AG04450 (cell line): Measurements from ENCODE around the gene UBA1. TPM values are rescaled to one million over a fixed set of nuclear protein-coding genes. Genes with fewer than 3 reads are reported as not detected.

Source experiments
- CTCF ChIA-PET: fragments of 300-600, 350-600 bp; formaldehyde crosslinking; extraction: SDS; loops from one replicate; lab custom pipeline; 2022; ENCODE audit warnings: antibody characterized with exemption, inconsistent platforms; lab: Charles Lee
- POLR2A ChIA-PET: fragments of 350-600 bp; formaldehyde crosslinking; extraction: SDS; loops from one replicate; lab custom pipeline; 2021; ENCODE audit warnings: antibody characterized with exemption, inconsistent platforms; lab: Yijun Ruan, JAX
- DNase-seq: peaks from one replicate; pipeline ENCODE4 v3.0.0-alpha.2; 2011; ENCODE audit warnings: low read depth, low spot score
- H3K27ac ChIP-seq: one replicate; pipeline ENCODE4 v1.5.1; 2012; ENCODE audit warnings: low read depth, low read length, control low read depth
- H3K27me3 ChIP-seq: one replicate; pipeline ENCODE4 v1.6.0; 2012; ENCODE audit warnings: low read length; ENCODE audit not compliant: control insufficient read depth, insufficient read depth
- H3K4me3 ChIP-seq: 2 replicates; pipeline ENCODE4 v1.5.1; 2011; ENCODE audit warnings: mild to moderate bottlenecking, low read depth, low read length, control low read depth
- H3K9me3 ChIP-seq: 2 replicates; pipeline ENCODE4 v1.5.1; 2012; ENCODE audit warnings: low read length; ENCODE audit not compliant: control insufficient read depth, insufficient read depth
- CTCF ChIP-seq: IDR thresholded peaks from 2 replicates; pipeline ENCODE4 v1.5.1; 2011; ENCODE audit warnings: low read depth, low read length, control low read depth, inconsistent platforms
- polyA plus RNA-seq: library from polyadenylated mRNA; depleted of rRNA; stranded (reverse); fragments of >200 nt; gene quantifications from 2 replicates; pipeline ENCODE4 v1.2.3, GENCODE V29; 2011

Gene UBA1
- polyA plus RNA-seq, 1 experiment = 196 TPM

DNA sequence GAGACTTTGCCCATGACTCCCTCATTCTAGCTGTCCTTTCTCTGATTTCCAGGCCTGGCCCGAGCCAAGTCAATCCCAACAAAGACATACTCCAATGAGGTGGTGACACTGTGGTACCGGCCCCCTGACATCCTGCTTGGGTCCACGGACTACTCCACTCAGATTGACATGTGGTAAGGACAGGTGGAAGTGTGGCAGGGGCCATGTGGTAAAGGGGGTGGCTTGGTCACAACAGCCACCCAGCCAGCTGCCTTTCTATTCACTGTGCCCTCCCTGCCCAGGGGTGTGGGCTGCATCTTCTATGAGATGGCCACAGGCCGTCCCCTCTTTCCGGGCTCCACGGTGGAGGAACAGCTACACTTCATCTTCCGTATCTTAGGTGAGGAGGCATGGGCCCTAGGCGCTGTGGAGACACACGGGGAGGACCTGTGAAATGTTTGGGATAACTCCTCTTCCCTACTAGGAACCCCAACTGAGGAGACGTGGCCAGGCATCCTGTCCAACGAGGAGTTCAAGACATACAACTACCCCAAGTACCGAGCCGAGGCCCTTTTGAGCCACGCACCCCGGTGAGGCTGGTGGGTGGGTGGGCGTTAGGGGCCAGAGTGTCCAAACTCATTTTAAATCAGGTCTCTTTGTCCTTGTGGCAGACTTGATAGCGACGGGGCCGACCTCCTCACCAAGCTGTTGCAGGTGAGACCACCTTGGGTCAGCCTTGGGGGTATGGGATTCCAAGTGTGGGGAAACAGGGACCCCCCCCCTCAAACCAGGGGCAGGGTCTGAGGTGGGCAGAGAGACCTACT lies 33.1 kb downstream of the UBA1 start:
- no peaks in the 10 kb centered on the region for H3K27me3 ChIP-seq
- H3K27ac ChIP-seq = no peak overlapping the region
- no peak overlapping the region for H3K4me3 ChIP-seq
- H3K9me3 ChIP-seq = no peaks in the 10 kb centered on the region
- no peak for DNase-seq
- ChIA-PET POLR2A (no interaction called here), CTCF (no interaction called here)
- no peak for TF ChIP-seq CTCF

DNA sequence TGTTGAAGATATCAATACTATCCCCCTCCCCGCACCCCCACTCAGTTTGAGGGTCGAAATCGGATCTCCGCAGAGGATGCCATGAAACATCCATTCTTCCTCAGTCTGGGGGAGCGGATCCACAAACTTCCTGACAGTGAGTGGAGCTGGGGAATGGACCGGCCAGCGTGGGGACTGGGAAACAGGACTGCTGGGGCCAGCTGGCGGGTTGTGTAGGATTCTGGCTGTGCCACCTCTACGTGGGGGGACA lies 33.6 kb downstream of the UBA1 start:
- ChIA-PET POLR2A (no interaction called here), CTCF (no interaction called here)
- H3K27me3 ChIP-seq = no peaks in the 10 kb centered on the region
- no peaks in the 10 kb centered on the region for H3K9me3 ChIP-seq
- no peak for TF ChIP-seq CTCF
- no peak for DNase-seq
- H3K4me3 ChIP-seq = no peak overlapping the region
- H3K27ac ChIP-seq = no peak overlapping the region

- ChIA-PET POLR2A (interaction anchor here (0.7 to 1.7 kb wide), 2 partner anchors 11 to 15 kb away, joined by 3 to 5 read pairs; partner anchors contain the start of gene CDK16), CTCF (no interaction called here)
- H3K27me3 ChIP-seq = no peaks in the 10 kb centered on the region
- no peaks in the 10 kb centered on the region for H3K9me3 ChIP-seq
- H3K4me3 ChIP-seq = no peak overlapping the region
- no peak for TF ChIP-seq CTCF
- no peak overlapping the region for H3K27ac ChIP-seq
- DNase-seq = no peak
Observed at GRCh38 chrX:47228550-47229270, 35.1 kb downstream of the UBA1 start.

DNA sequence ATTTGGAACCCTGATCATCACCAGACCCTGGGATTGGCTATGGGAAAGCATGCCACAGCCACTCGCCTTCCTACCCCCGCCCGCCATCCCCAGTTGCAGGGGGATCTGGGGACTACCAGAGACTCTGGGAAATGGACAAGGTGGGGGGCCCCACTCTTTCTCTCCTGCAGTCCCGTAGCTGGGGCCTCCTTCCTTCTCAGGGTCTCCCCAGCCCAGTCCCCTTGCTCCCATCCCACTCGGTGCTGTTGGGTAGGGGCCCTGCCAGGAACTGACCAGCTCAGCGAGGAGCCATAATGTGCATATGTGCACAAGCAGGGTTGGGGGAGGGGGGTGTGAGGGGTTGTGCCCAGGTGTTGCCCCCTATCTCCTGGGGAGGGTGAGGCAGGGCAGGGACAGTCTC lies 35.8 kb downstream of the UBA1 start:
- TF ChIP-seq CTCF = no peak
- Histone ChIP-seq H3K27ac (no peak overlapping the region), H3K4me3 (no peak overlapping the region), H3K9me3 (no peaks in the 10 kb centered on the region), H3K27me3 (no peaks in the 10 kb centered on the region)
- no peak for DNase-seq
- CTCF ChIA-PET = no interaction called here
- POLR2A ChIA-PET = interaction anchor here (1.7 kb wide), 1 partner anchor 11 kb away, joined by 5 read pairs; the partner anchor contains the start of gene CDK16

DNA sequence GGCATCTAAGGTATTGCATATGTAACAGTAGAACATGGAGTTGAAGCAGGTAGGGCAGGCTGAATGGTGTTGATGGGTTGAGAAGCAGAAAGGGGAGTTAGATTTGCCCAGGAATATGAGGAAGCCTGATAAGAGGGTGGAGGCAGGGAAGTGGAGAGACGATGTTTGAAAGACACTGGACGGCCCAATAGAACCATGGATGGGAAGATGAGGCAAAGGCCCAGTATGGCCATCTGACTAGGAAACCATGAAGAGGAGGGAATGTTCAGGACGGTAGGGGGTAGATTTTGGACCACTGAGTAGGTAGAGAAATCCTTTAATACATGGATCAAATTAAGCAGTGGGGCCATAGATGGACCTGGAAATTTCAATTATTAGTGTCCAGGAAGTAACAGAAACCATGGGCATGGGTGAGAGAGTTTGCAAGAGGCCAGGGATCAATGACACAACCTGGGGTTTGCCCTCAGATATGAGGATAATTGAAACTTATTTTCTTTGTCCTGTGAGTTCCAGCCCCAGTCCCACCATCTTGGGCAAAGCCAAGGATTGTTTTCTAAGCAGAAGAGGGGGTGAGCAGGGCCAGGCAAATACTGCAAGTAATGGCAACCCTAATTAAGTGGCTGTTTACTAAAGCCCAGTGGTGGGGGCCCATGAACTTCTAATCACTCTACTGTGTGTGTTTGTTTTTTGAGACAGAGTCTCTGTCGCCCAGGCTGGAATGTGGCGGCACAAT lies 36.7 kb downstream of the UBA1 start:
- H3K27ac ChIP-seq = no peak overlapping the region
- no peaks in the 10 kb centered on the region for H3K27me3 ChIP-seq
- TF ChIP-seq CTCF = no peak
- POLR2A ChIA-PET = no interaction called here
- H3K9me3 ChIP-seq = no peaks in the 10 kb centered on the region
- CTCF ChIA-PET = no interaction called here
- no peak overlapping the region for H3K4me3 ChIP-seq
- no peak for DNase-seq
